ENCODE measurements around the gene PPP1R9B.

Gene PPP1R9B

DNA sequence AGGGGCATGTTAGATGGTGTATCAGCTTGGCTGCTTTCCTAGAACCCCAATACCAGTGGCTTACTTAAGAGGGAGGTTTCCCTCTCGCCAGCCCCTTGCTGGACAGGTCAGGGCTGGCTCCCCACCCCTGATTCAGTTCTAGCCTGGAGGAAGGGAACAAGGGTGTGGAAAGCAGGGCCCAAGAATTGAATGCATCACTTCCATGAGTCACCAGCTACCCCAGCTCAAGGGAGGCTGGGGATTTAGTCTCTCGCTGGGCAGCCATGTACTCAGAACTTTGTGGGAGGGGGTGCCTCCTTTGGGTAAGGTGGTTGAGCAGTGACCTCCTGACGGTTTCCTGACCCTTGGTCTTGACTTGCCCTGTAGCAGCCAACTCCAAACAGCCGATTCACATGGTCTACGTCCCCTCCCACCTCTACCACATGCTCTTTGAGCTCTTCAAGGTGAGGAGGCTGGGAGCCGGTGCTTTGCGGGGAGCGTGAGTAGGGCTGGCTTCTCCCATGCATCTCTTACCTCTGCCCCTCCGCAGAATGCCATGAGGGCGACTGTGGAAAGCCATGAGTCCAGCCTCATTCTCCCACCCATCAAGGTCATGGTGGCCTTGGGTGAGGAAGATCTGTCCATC, 42.6 kb downstream of the PPP1R9B start:
- no peak for TF ChIP-seq PPARA (CRISPR knock-in tag; IDR thresholded peaks at IDR 0.05; ENCODE audit: borderline replicate concordance)
- no peak for TF ChIP-seq ISL1 (CRISPR knock-in tag; IDR thresholded peaks at IDR 0.05)
- no peak for TF ChIP-seq BACH2 (CRISPR knock-in tag; IDR thresholded peaks at IDR 0.05; ENCODE audit: borderline replicate concordance)
- no peak for TF ChIP-seq CSDC2 (CRISPR knock-in tag; IDR thresholded peaks at IDR 0.05)
- no peak for TF ChIP-seq TSHZ2 (CRISPR knock-in tag; IDR thresholded peaks at IDR 0.05)
- TF ChIP-seq ARNTL (CRISPR knock-in tag; IDR thresholded peaks at IDR 0.05; ENCODE audit: borderline replicate concordance, low read depth): no peak
- TF ChIP-seq ESRRG (CRISPR knock-in tag; IDR thresholded peaks at IDR 0.05): no peak
- TF ChIP-seq, protein P1, sequence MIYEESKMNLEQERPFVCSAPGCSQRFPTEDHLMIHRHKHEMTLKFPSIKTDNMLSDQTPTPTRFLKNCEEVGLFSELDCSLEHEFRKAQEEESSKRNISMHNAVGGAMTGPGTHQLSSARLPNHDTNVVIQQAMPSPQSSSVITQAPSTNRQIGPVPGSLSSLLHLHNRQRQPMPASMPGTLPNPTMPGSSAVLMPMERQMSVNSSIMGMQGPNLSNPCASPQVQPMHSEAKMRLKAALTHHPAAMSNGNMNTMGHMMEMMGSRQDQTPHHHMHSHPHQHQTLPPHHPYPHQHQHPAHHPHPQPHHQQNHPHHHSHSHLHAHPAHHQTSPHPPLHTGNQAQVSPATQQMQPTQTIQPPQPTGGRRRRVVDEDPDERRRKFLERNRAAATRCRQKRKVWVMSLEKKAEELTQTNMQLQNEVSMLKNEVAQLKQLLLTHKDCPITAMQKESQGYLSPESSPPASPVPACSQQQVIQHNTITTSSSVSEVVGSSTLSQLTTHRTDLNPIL (CRISPR knock-in tag; IDR thresholded peaks at IDR 0.05; ENCODE audit: low read depth): no peak
- ATAC-seq: no peak; the same call in 2 of the 3 replicates

DNA sequence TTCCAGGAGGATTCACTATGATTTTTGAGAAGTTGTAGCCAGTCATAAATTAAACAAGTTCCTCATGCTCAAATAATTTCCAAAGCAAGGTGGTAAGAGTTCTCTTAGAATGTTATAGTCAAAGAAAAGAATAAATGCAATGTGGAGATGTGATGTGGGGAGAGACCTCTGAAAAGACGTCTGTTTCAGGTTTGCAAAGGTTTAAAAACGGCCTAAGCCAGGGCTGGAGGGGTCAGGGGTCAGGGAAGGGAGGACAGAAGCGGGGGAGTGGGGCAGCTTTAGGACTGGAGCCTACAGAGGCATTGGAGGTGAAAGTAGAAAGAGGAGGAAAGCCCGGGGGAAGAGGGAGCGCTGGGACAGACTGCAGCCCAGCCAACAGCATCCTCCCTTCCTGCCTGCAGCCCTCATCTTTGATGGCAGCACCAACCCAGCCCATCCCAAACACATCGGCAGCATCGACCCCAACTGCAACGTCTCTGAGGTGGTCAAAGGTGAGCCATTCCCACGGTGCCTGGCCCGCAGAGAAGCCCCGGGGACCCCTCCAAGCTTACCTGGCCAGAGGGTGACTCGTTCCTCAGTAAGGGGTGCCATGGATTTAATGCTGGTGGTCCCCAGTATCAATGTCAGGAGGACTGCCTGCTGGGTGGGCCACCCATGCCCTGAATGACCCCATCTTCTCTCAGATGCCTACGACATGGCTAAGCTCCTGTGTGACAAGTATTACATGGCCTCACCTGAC, 43.9 kb downstream of the PPP1R9B start:
- no peak for ATAC-seq
- no peak for TF ChIP-seq TSHZ2 (CRISPR knock-in tag; IDR thresholded peaks at IDR 0.05)
- no peak for TF ChIP-seq ZNF70 (CRISPR knock-in tag; IDR thresholded peaks at IDR 0.05)
- TF ChIP-seq TOX (CRISPR knock-in tag; IDR thresholded peaks at IDR 0.05; ENCODE audit: borderline replicate concordance): no peak
- no peak for TF ChIP-seq ZNF8 (CRISPR knock-in tag; IDR thresholded peaks at IDR 0.05)
- TF ChIP-seq ZNF565 (CRISPR knock-in tag; conservative IDR thresholded peaks at IDR 0.05; ENCODE audit: low read depth): no peak

- TF ChIP-seq TCF4 (CRISPR knock-in tag; IDR thresholded peaks at IDR 0.05; ENCODE audit: borderline replicate concordance): no peak
- TF ChIP-seq BACH2 (CRISPR knock-in tag; IDR thresholded peaks at IDR 0.05; ENCODE audit: borderline replicate concordance): no peak
- TF ChIP-seq ZFP30 (CRISPR knock-in tag; IDR thresholded peaks at IDR 0.05): no peak
- no peak for TF ChIP-seq PPARA (CRISPR knock-in tag; IDR thresholded peaks at IDR 0.05; ENCODE audit: borderline replicate concordance)
- TF ChIP-seq, protein P2, sequence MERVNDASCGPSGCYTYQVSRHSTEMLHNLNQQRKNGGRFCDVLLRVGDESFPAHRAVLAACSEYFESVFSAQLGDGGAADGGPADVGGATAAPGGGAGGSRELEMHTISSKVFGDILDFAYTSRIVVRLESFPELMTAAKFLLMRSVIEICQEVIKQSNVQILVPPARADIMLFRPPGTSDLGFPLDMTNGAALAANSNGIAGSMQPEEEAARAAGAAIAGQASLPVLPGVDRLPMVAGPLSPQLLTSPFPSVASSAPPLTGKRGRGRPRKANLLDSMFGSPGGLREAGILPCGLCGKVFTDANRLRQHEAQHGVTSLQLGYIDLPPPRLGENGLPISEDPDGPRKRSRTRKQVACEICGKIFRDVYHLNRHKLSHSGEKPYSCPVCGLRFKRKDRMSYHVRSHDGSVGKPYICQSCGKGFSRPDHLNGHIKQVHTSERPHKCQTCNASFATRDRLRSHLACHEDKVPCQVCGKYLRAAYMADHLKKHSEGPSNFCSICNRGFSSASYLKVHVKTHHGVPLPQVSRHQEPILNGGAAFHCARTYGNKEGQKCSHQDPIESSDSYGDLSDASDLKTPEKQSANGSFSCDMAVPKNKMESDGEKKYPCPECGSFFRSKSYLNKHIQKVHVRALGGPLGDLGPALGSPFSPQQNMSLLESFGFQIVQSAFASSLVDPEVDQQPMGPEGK (CRISPR knock-in tag; IDR thresholded peaks at IDR 0.05; ENCODE audit: borderline replicate concordance): no peak
- TF ChIP-seq SNAI2 (CRISPR knock-in tag; IDR thresholded peaks at IDR 0.05): no peak
- TF ChIP-seq ZFP3 (CRISPR knock-in tag; IDR thresholded peaks at IDR 0.05): no peak
- no peak for TF ChIP-seq ISL1 (CRISPR knock-in tag; IDR thresholded peaks at IDR 0.05)
- TF ChIP-seq TSHZ2 (CRISPR knock-in tag; IDR thresholded peaks at IDR 0.05): no peak
- no peak for TF ChIP-seq ZNF565 (CRISPR knock-in tag; conservative IDR thresholded peaks at IDR 0.05; ENCODE audit: low read depth)
- TF ChIP-seq RARB (CRISPR knock-in tag; IDR thresholded peaks at IDR 0.05): no peak
- TF ChIP-seq ARNTL (CRISPR knock-in tag; IDR thresholded peaks at IDR 0.05; ENCODE audit: borderline replicate concordance, low read depth): no peak
- no peak for TF ChIP-seq POU6F1 (CRISPR knock-in tag; IDR thresholded peaks at IDR 0.05; ENCODE audit: borderline replicate concordance, low read depth)
- TF ChIP-seq, protein P1 (CRISPR knock-in tag; IDR thresholded peaks at IDR 0.05; ENCODE audit: low read depth): no peak
- TF ChIP-seq CSDC2 (CRISPR knock-in tag; IDR thresholded peaks at IDR 0.05): no peak
- no peak for TF ChIP-seq ZC3H10 (CRISPR knock-in tag; IDR thresholded peaks at IDR 0.05)
- ATAC-seq: no peak
These were observed 44.7 kb downstream of the PPP1R9B start for GRCh38 chr17:50105811-50106210.

All from SK-N-SH treated with all-trans-retinoic acid at 6 μM for 48 hours (cell line).